ENCODE data around the gene MEF2D. TPM values are rescaled to one million over a fixed set of nuclear protein-coding genes. Genes with fewer than 3 reads are reported as not detected.

The MEF2D gene
- total RNA-seq, 1 experiment from 2014 or later: 18.7 TPM

DNA sequence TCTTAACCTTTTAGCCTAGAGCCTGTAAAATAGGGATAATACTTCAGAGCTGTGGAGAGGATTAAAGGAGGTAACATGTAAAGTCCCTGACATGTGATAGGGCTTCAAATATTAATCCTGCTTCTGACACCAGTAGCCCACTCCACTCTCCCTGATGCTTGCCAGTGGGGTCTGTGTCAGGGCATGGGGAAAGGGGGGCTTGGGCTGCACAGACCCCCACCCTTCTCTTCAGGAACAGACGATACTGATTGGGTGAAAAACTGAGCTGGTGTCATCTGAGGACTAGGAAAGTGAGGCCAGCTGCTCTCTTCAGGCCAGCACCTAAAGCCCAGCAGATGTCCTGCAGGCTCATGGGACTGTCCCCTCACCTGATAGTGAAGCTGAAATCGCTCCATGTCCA, 27.0 kb upstream of the MEF2D start:
- H3K36me3 Mint-ChIP-seq (ENCODE audit: insufficient read depth in 1 of 3, low read depth in 3 of 3): peaks cover 24 to 62% (median 53%) of the 10 kb centered on the region in 3 experiments; a peak in 6 of 7 replicates

More for the DNA sequence above, 27.0 kb upstream of the MEF2D start:
- H3K9me3 Mint-ChIP-seq: no peaks in the 10 kb centered on the region
- peaks cover 17% of the 10 kb centered on the region in 2 experiments for H3K4me1 Mint-ChIP-seq
- Histone ChIP-seq H4K91ac (ENCODE audit: insufficient read length, low read depth, low read length) (no peak overlapping the region), H2BK12ac (ENCODE audit: insufficient read length, low read depth, low read length) (no peak overlapping the region), H3K4me1 (ENCODE audit: insufficient read depth, low read length) (peaks cover 8% of the 10 kb centered on the region; the same call in 1 of the 2 replicates), H3K4ac (ENCODE audit: low read depth, low read length) (no peak overlapping the region), H3K9me3 (ENCODE audit: control insufficient read depth, low read depth, low read length) (no peaks in the 10 kb centered on the region), H2BK15ac (ENCODE audit: low read depth, low read length) (no peak overlapping the region), H3K79me1 (ENCODE audit: insufficient read depth, low read depth, low read length, poor library complexity, severe bottlenecking) (no peaks in the 10 kb centered on the region), H3K4me2 (ENCODE audit: insufficient read depth, insufficient read length, low read length) (no peak overlapping the region), H2BK20ac (ENCODE audit: low read depth, low read length, poor library complexity, severe bottlenecking) (no peak overlapping the region), H3K14ac (ENCODE audit: insufficient read depth, low read length) (no peak overlapping the region), H2BK5ac (ENCODE audit: insufficient read length, low read length) (no peak overlapping the region), H2BK120ac (ENCODE audit: low read depth, low read length, poor library complexity, severe bottlenecking) (no peak overlapping the region), H3K9ac (ENCODE audit: extremely low read depth, insufficient read length, low read length) (no peak overlapping the region), H2AFZ (ENCODE audit: low read length) (no peak overlapping the region), H2AK5ac (ENCODE audit: insufficient read length, low read length) (no peak overlapping the region), H4K5ac (ENCODE audit: insufficient read length, low read depth, low read length) (no peak overlapping the region), H3K23me2 (ENCODE audit: insufficient read length, low read depth, low read length, poor library complexity, severe bottlenecking) (no peaks in the 10 kb centered on the region), H3K27ac (ENCODE audit: insufficient read length, low read depth, low read length) (no peak overlapping the region), H3K18ac (ENCODE audit: insufficient read length, low read depth, low read length) (no peak overlapping the region), H4K20me1 (ENCODE audit: control insufficient read depth, insufficient read depth, insufficient read length) (no peaks in the 10 kb centered on the region), H4K8ac (replicated peaks; ENCODE audit: insufficient read length, low read depth, low read length) (no peak overlapping the region), H3K27me3 (ENCODE audit: insufficient read depth, low read length) (no peaks in the 10 kb centered on the region), H3K23ac (ENCODE audit: insufficient read length, low read depth, low read length) (no peak overlapping the region), H3K79me2 (ENCODE audit: insufficient read depth, low read length) (no peaks in the 10 kb centered on the region), H3K56ac (ENCODE audit: insufficient read length, low read depth, low read length) (no peak overlapping the region), H3T11ph (ENCODE audit: low read length) (no peak overlapping the region)
- TF ChIP-seq, protein P1, sequence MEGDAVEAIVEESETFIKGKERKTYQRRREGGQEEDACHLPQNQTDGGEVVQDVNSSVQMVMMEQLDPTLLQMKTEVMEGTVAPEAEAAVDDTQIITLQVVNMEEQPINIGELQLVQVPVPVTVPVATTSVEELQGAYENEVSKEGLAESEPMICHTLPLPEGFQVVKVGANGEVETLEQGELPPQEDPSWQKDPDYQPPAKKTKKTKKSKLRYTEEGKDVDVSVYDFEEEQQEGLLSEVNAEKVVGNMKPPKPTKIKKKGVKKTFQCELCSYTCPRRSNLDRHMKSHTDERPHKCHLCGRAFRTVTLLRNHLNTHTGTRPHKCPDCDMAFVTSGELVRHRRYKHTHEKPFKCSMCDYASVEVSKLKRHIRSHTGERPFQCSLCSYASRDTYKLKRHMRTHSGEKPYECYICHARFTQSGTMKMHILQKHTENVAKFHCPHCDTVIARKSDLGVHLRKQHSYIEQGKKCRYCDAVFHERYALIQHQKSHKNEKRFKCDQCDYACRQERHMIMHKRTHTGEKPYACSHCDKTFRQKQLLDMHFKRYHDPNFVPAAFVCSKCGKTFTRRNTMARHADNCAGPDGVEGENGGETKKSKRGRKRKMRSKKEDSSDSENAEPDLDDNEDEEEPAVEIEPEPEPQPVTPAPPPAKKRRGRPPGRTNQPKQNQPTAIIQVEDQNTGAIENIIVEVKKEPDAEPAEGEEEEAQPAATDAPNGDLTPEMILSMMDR (conservative IDR thresholded peaks at IDR 0.05): no peak
- no peak for DNase-seq
- H3K27me3 Mint-ChIP-seq (ENCODE audit: low read depth): no peaks in the 10 kb centered on the region
- no peak overlapping the region for H3K4me3 Mint-ChIP-seq
- H3K27ac Mint-ChIP-seq: no peak overlapping the region
- no CpG with 5 or more reads among the region's 2 CpGs for WGBS (ENCODE audit: extremely low coverage, insufficient read length, low lambda C conversion rate)
